Head of caudate nucleus (tissue), 42 donors: Measurements from ENCODE around the gene TBC1D16.
"Not testable (repeated sequence)": the region's sequence is repeated elsewhere in the genome, so short reads cannot be mapped to it uniquely, and the experiment has no call there.

Source experiments
- DNase-seq, 42 donors: peaks; one replicate each; pipeline versions ENCODE4 v3.0.0 to v3.0.0-alpha.2; 2020 to 2021; ENCODE audit warnings: mixed read lengths in 7 of 42
- intact Hi-C: fragments of 100-400 bp; cut with DNase I; formaldehyde crosslinking; loops from one replicate; pipeline ENCODE4 v1.15.0; 2022

The TBC1D16 gene

GRCh38 chr17:80055597-80055996 lies 19.9 kb upstream of the TBC1D16 start:
- intact Hi-C loops, result no loop called here
- DNase-seq, result no peak

GRCh38 chr17:80053102-80053501 lies 17.4 kb upstream of the TBC1D16 start:
- DNase-seq, result no peak
- intact Hi-C loops, result no loop called here

GRCh38 chr17:80051681-80052080 lies 16.0 kb upstream of the TBC1D16 start:
- DNase-seq, result no peak

GRCh38 chr17:80050706-80051105 lies 15.0 kb upstream of the TBC1D16 start:
- DNase-seq, result no peak
- intact Hi-C loops, result no loop called here

More at GRCh38 chr17:80051681-80052080, 16.0 kb upstream of the TBC1D16 start:
- intact Hi-C loops, result no loop called here

- no peak for DNase-seq
- intact Hi-C loops, result no loop called here
Observed at GRCh38 chr17:80049986-80050385, 14.3 kb upstream of the TBC1D16 start.

GRCh38 chr17:80047176-80047575 lies 11.5 kb upstream of the TBC1D16 start:
- intact Hi-C loops, result no loop called here
- DNase-seq, result no peak

GRCh38 chr17:80046709-80047108 lies 11.0 kb upstream of the TBC1D16 start:
- DNase-seq, intact Hi-C loops: not testable (repeated sequence)

- intact Hi-C loops, result no loop called here
- DNase-seq, result no peak
Observed at GRCh38 chr17:80045703-80046102, 10.0 kb upstream of the TBC1D16 start.

- intact Hi-C loops, result no loop called here
- DNase-seq, result no peak
Observed at GRCh38 chr17:80043963-80044362, 8.3 kb upstream of the TBC1D16 start.

- DNase-seq, result peak; percentile 28 to 81 (median 59)
- intact Hi-C loops, result no loop called here
Observed at GRCh38 chr17:80036715-80037477, 1.2 kb upstream of the TBC1D16 start.

- intact Hi-C loops, result no loop called here
- DNase-seq, result peak; percentile 32 to 91 (median 81)
Observed at GRCh38 chr17:80035937-80036714, 454 bp upstream of the TBC1D16 start, which contains the start of gene CCDC40. Gene CCDC40 (plus strand): TSS chr17:80036642. CDS start chr17:80036663, 21 bp downstream.

GRCh38 chr17:80034791-80035686 lies 633 bp downstream of the TBC1D16 start:
- peak in 27 of 42 donors; percentile 14 to 59 (median 30) for DNase-seq
- intact Hi-C loops, result no loop called here

GRCh38 chr17:80033840-80034239 lies 1.8 kb downstream of the TBC1D16 start:
- intact Hi-C loops, result no loop called here
- DNase-seq, result no peak

- peak in 40 of 42 donors; percentile 19 to 82 (median 56) for DNase-seq
- intact Hi-C loops, result no loop called here
Observed at GRCh38 chr17:80032614-80033171, 3.0 kb downstream of the TBC1D16 start.

GRCh38 chr17:80031691-80032430 lies 3.8 kb downstream of the TBC1D16 start:
- intact Hi-C loops, result no loop called here
- peak in 1 of 42 donors; percentile 26 for DNase-seq

GRCh38 chr17:80030730-80031410 lies 4.8 kb downstream of the TBC1D16 start:
- intact Hi-C loops, result no loop called here
- no peak for DNase-seq

- DNase-seq, result peak in 19 of 42 donors; percentile 15 to 73 (median 35)
- intact Hi-C loops, result no loop called here
Observed at GRCh38 chr17:80029258-80029974, 6.3 kb downstream of the TBC1D16 start.
